Peyer's patch (tissue), 4 donors: ENCODE results near the gene URI1.

Source experiments
- CTCF ChIP-seq, 6 experiments: fragments of 450-650 bp in 4 of 6; fragments of 200-600 bp in 2 of 6; sonication (generic) in 1 of 6; IDR thresholded peaks; one replicate each; pipeline ENCODE4 v1.5.1; 2017 to 2019; ENCODE audit warnings: antibody characterized with exemption in 6 of 6, mild to moderate bottlenecking in 3 of 6, moderate library complexity in 1 of 6
- POLR2A ChIP-seq, 2 donors: fragments of 450-650 bp; IDR thresholded peaks; one replicate each; pipeline ENCODE4 v1.5.1; 2017; ENCODE audit warnings: antibody characterized with exemption in 2 of 2, mild to moderate bottlenecking in 2 of 2, moderate library complexity in 2 of 2

- TF ChIP-seq POLR2A (IDR thresholded peaks at IDR 0.05) (no peak), CTCF (IDR thresholded peaks at IDR 0.05) (no peak)
Measured at GRCh38 chr19:30049846-30050667, 108.0 kb downstream of the URI1 start.
